CD4-positive, alpha-beta memory T cell (primary cell): Measurements from ENCODE around the gene RANGRF. TPM values are rescaled to one million over a fixed set of nuclear protein-coding genes. Genes with fewer than 3 reads are reported as not detected.
A peak's percentile ranks its signal among the peaks of the same experiment; 100 is the strongest.

Experiments
- CTCF ChIA-PET: fragments of 350-600 bp; sonication (Branson Sonifier 250); formaldehyde crosslinking; loops from one replicate; lab custom pipeline; 2021; ENCODE audit warnings: inconsistent platforms; ENCODE audit not compliant: partially characterized antibody; lab: Charles Lee
- POLR2A ChIA-PET: fragments of 350-600 bp; sonication (Branson Sonifier 250); formaldehyde crosslinking; loops from one replicate; lab custom pipeline; 2021; ENCODE audit not compliant: partially characterized antibody; lab: Charles Lee
- DNase-seq, 5 donors: peaks; one replicate each; pipeline versions ENCODE4 v3.0.0 to v3.0.0-alpha.2; 2020 to 2022; ENCODE audit warnings: mixed read lengths in 1 of 5
- H3K27ac ChIP-seq: one replicate; pipeline ENCODE4 v1.7.0; 2013; ENCODE audit warnings: low read depth, low read length
- H3K27me3 ChIP-seq: 2 replicates; pipeline ENCODE4 v1.7.0; 2013; ENCODE audit warnings: mild to moderate bottlenecking, low read length, moderate library complexity; ENCODE audit not compliant: insufficient read depth
- H3K36me3 ChIP-seq: 2 replicates; pipeline ENCODE4 v1.7.0; 2013; ENCODE audit warnings: mild to moderate bottlenecking, low read length, moderate library complexity; ENCODE audit not compliant: insufficient read depth
- H3K4me1 ChIP-seq: 2 replicates; pipeline ENCODE4 v1.7.0; 2013; ENCODE audit warnings: mild to moderate bottlenecking, low read length, moderate library complexity; ENCODE audit not compliant: insufficient read depth
- H3K4me3 ChIP-seq, 2 donors: one replicate each; pipeline ENCODE4 v1.7.0; 2013; ENCODE audit warnings: low read length in 2 of 2, mild to moderate bottlenecking in 1 of 2
- H3K9me3 ChIP-seq, 2 donors: one replicate each; pipeline ENCODE4 v1.7.0; 2013; ENCODE audit warnings: low read length in 2 of 2, control low read depth in 1 of 2; ENCODE audit not compliant: control insufficient read depth in 1 of 2
- H3K27ac Mint-ChIP-seq, 7 donors: one replicate each; pipeline ENCODE4 v1.8.0; 2020 to 2021; ENCODE audit warnings: mixed read lengths in 7 of 7, mild to moderate bottlenecking in 6 of 7, inconsistent platforms in 3 of 7, moderate library complexity in 3 of 7
- H3K27me3 Mint-ChIP-seq, 2 donors: one replicate each; pipeline ENCODE4 v1.8.0; 2020 to 2021; ENCODE audit warnings: mixed read lengths in 2 of 2
- H3K36me3 Mint-ChIP-seq, 2 donors: one replicate each; pipeline ENCODE4 v1.8.0; 2020 to 2021; ENCODE audit warnings: mixed read lengths in 2 of 2, inconsistent platforms in 1 of 2, mild to moderate bottlenecking in 1 of 2
- H3K4me1 Mint-ChIP-seq, 4 donors: one replicate each; pipeline ENCODE4 v1.8.0; 2020 to 2021; ENCODE audit warnings: mixed read lengths in 4 of 4, mild to moderate bottlenecking in 1 of 4
- H3K4me3 Mint-ChIP-seq, 8 donors: one replicate each; pipeline ENCODE4 v1.8.0; 2020 to 2021; ENCODE audit warnings: mixed read lengths in 8 of 8, mild to moderate bottlenecking in 7 of 8, moderate library complexity in 6 of 8, inconsistent platforms in 3 of 8
- H3K9me3 Mint-ChIP-seq, 8 donors: one replicate each; pipeline ENCODE4 v1.8.0; 2020 to 2021; ENCODE audit warnings: mixed read lengths in 8 of 8, mild to moderate bottlenecking in 5 of 8, inconsistent platforms in 3 of 8, moderate library complexity in 1 of 8
- intact Hi-C: fragments of 100-400 bp; cut with micrococcal nuclease; formaldehyde crosslinking; loops from one replicate; pipeline ENCODE4 v1.15.1; 2023
- polyA plus RNA-seq, 2 donors: library from polyadenylated mRNA; unstranded; fragments of 300-500 nt; fragmentation: Illumina TruSeq; gene quantifications; one replicate each; pipeline ENCODE4 v1.2.3, GENCODE V29; 2021
- total RNA-seq, 2 experiments: library from RNA; stranded (reverse); gene quantifications; one replicate each; pipeline ENCODE4 v1.2.3, GENCODE V29; 2021

RANGRF gene
- total and polyA plus RNA-seq, 4 experiments from 2014 or later: 39.7 to 96.2 (median 60.1) TPM

GRCh38 chr17:8264320-8264719 is 24.1 kb upstream of the RANGRF start:
- ChIA-PET POLR2A (interaction anchor here (1.7 kb wide), 1 partner anchor 16 kb away, joined by 5 read pairs; the partner anchor contains the start of gene CTC1), CTCF (no interaction called here)
- Histone ChIP-seq H3K9me3 (no peaks in the 10 kb centered on the region), H3K4me1 (no peaks in the 10 kb centered on the region), H3K27me3 (no peaks in the 10 kb centered on the region), H3K4me3 (no peak overlapping the region), H3K36me3 (no peaks in the 10 kb centered on the region), H3K27ac (no peak overlapping the region)
- Mint-ChIP-seq H3K36me3 (peaks cover 16 to 31% of the 10 kb centered on the region in 2 donors), H3K27me3 (no peaks in the 10 kb centered on the region), H3K4me3 (no peak overlapping the region), H3K27ac (no peak overlapping the region), H3K9me3 (no peaks in the 10 kb centered on the region), H3K4me1 (no peaks in the 10 kb centered on the region)
- no peak for DNase-seq
- intact Hi-C loops: no loop called here

- ChIA-PET POLR2A (no interaction called here), CTCF (no interaction called here)
- H3K27me3 ChIP-seq: no peaks in the 10 kb centered on the region
- no peak overlapping the region for H3K4me3 ChIP-seq
- H3K4me3 Mint-ChIP-seq: no peak overlapping the region
- no peaks in the 10 kb centered on the region for H3K4me1 Mint-ChIP-seq
- no peaks in the 10 kb centered on the region for H3K9me3 Mint-ChIP-seq
- no peaks in the 10 kb centered on the region for H3K4me1 ChIP-seq
- no peak overlapping the region for H3K27ac Mint-ChIP-seq
- no peak for DNase-seq
- H3K27ac ChIP-seq: no peak overlapping the region
- no peaks in the 10 kb centered on the region for H3K27me3 Mint-ChIP-seq
- intact Hi-C loops: no loop called here
- no peaks in the 10 kb centered on the region for H3K9me3 ChIP-seq
- peaks cover 16 to 30% of the 10 kb centered on the region in 2 donors for H3K36me3 Mint-ChIP-seq
- H3K36me3 ChIP-seq: no peaks in the 10 kb centered on the region
These were observed 23.5 kb upstream of the RANGRF start for GRCh38 chr17:8264836-8265542.

- DNase-seq: no peak
- H3K36me3 ChIP-seq: no peaks in the 10 kb centered on the region
- H3K27ac ChIP-seq: no peak overlapping the region
- Mint-ChIP-seq H3K4me1 (no peaks in the 10 kb centered on the region), H3K27me3 (no peaks in the 10 kb centered on the region), H3K9me3 (no peaks in the 10 kb centered on the region), H3K36me3 (peaks cover 12 to 21% of the 10 kb centered on the region in 2 donors), H3K4me3 (no peak overlapping the region), H3K27ac (peak overlapping the region in 1 of 7 donors; percentile 52)
- no peaks in the 10 kb centered on the region for H3K27me3 ChIP-seq
- intact Hi-C loops: no loop called here
- ChIA-PET POLR2A (no interaction called here), CTCF (no interaction called here)
- H3K4me1 ChIP-seq: no peaks in the 10 kb centered on the region
- no peaks in the 10 kb centered on the region for H3K9me3 ChIP-seq
- H3K4me3 ChIP-seq: no peak overlapping the region
These were observed 21.6 kb upstream of the RANGRF start for GRCh38 chr17:8266648-8267479.

GRCh38 chr17:8267480-8268147 is 20.9 kb upstream of the RANGRF start:
- Histone ChIP-seq H3K36me3 (no peaks in the 10 kb centered on the region), H3K4me1 (no peaks in the 10 kb centered on the region), H3K4me3 (no peak overlapping the region), H3K9me3 (no peaks in the 10 kb centered on the region), H3K27ac (no peak overlapping the region), H3K27me3 (no peaks in the 10 kb centered on the region)
- ChIA-PET CTCF (no interaction called here), POLR2A (interaction anchor here (1.1 kb wide), 1 partner anchor 45 kb away, joined by 3 read pairs; no protein-coding TSS in a partner anchor)
- H3K27me3 Mint-ChIP-seq: no peaks in the 10 kb centered on the region
- intact Hi-C loops: no loop called here
- peaks cover 12 to 16% of the 10 kb centered on the region in 2 donors for H3K36me3 Mint-ChIP-seq
- H3K4me3 Mint-ChIP-seq: no peak overlapping the region
- H3K4me1 Mint-ChIP-seq: no peaks in the 10 kb centered on the region
- DNase-seq: no peak
- H3K9me3 Mint-ChIP-seq: no peaks in the 10 kb centered on the region
- H3K27ac Mint-ChIP-seq: no peak overlapping the region

- Histone ChIP-seq H3K36me3 (no peaks in the 10 kb centered on the region), H3K27ac (no peak overlapping the region), H3K27me3 (no peaks in the 10 kb centered on the region), H3K4me3 (no peak overlapping the region), H3K9me3 (no peaks in the 10 kb centered on the region), H3K4me1 (no peaks in the 10 kb centered on the region)
- intact Hi-C loops: no loop called here
- H3K4me3 Mint-ChIP-seq: no peak overlapping the region
- no peaks in the 10 kb centered on the region for H3K4me1 Mint-ChIP-seq
- no peaks in the 10 kb centered on the region for H3K9me3 Mint-ChIP-seq
- peaks cover 3 to 7% of the 10 kb centered on the region in 2 donors for H3K36me3 Mint-ChIP-seq
- H3K27ac Mint-ChIP-seq: no peak overlapping the region
- CTCF ChIA-PET: no interaction called here
- POLR2A ChIA-PET: interaction anchor here (1.1 kb wide), 1 partner anchor 46 kb away, joined by 3 read pairs; no protein-coding TSS in a partner anchor
- DNase-seq: no peak
- H3K27me3 Mint-ChIP-seq: no peaks in the 10 kb centered on the region
These were observed 19.7 kb upstream of the RANGRF start for GRCh38 chr17:8268550-8269298.

GRCh38 chr17:8272421-8272820 is 16.0 kb upstream of the RANGRF start:
- Histone ChIP-seq H3K4me1 (no peaks in the 10 kb centered on the region), H3K4me3 (no peak overlapping the region), H3K9me3 (no peaks in the 10 kb centered on the region), H3K36me3 (no peaks in the 10 kb centered on the region), H3K27ac (no peak overlapping the region), H3K27me3 (no peaks in the 10 kb centered on the region)
- POLR2A ChIA-PET: no interaction called here
- Mint-ChIP-seq H3K4me3 (no peak overlapping the region), H3K4me1 (no peaks in the 10 kb centered on the region), H3K27me3 (no peaks in the 10 kb centered on the region), H3K36me3 (no peaks in the 10 kb centered on the region), H3K27ac (no peak overlapping the region), H3K9me3 (no peaks in the 10 kb centered on the region)
- DNase-seq: no peak
- CTCF ChIA-PET: interaction anchor here (1.0 to 1.1 kb wide), 2 partner anchors 23 to 198 kb away, joined by 3 read pairs; partner anchors contain the start of gene SLC25A35
- intact Hi-C loops: no loop called here
